Muscle of arm (tissue), 12 donors: ENCODE data around the gene GLOD4. TPM values are rescaled to one million over a fixed set of nuclear protein-coding genes. Genes with fewer than 3 reads are reported as not detected.
"Not testable (repeated sequence)": the region's sequence is repeated elsewhere in the genome, so short reads cannot be mapped to it uniquely, and the experiment has no call there.

Experiments
- DNase-seq: peaks from one replicate; pipeline ENCODE4 v3.0.0-alpha.2; 2013
- polyA plus RNA-seq, 12 donors: library from polyadenylated mRNA; unstranded; fragments of 120-200 nt; gene quantifications; one replicate each; pipeline ENCODE4 v1.2.1, GENCODE V29; 2013; ENCODE audit not compliant: insufficient read length in 12 of 12

The GLOD4 gene
- polyA plus RNA-seq, 12 donors = 44.0 to 67.6 (median 57.7) TPM; not detected in 1

- DNase-seq = no peak
Measured at GRCh38 chr17:804541-805435, 22.7 kb upstream of the GLOD4 start.

- DNase-seq = no peak
Measured at GRCh38 chr17:802901-803881, 21.1 kb upstream of the GLOD4 start.

- no peak for DNase-seq
Measured at GRCh38 chr17:802481-802880, 20.4 kb upstream of the GLOD4 start.

GRCh38 chr17:801660-802059, 19.6 kb upstream of the GLOD4 start:
- no peak for DNase-seq

GRCh38 chr17:800446-801242, 18.6 kb upstream of the GLOD4 start:
- no peak for DNase-seq

- no peak for DNase-seq
Measured at GRCh38 chr17:799261-799660, 17.2 kb upstream of the GLOD4 start.

- no peak for DNase-seq
Measured at GRCh38 chr17:798246-798645, 16.2 kb upstream of the GLOD4 start.

GRCh38 chr17:797236-797840, 15.3 kb upstream of the GLOD4 start:
- no peak for DNase-seq

- no peak for DNase-seq
Measured at GRCh38 chr17:796609-797008, 14.5 kb upstream of the GLOD4 start.

- DNase-seq = no peak
Measured at GRCh38 chr17:795721-796120, 13.6 kb upstream of the GLOD4 start.

- DNase-seq = no peak
Measured at GRCh38 chr17:795276-795675, 13.2 kb upstream of the GLOD4 start.

GRCh38 chr17:794876-795275, 12.8 kb upstream of the GLOD4 start:
- DNase-seq = peak; percentile 90

GRCh38 chr17:792277-792676, 10.2 kb upstream of the GLOD4 start:
- no peak for DNase-seq

GRCh38 chr17:791829-792228, 9.7 kb upstream of the GLOD4 start:
- no peak for DNase-seq

GRCh38 chr17:790874-791247, 8.8 kb upstream of the GLOD4 start:
- not testable (repeated sequence) for DNase-seq

GRCh38 chr17:789931-790873, 8.1 kb upstream of the GLOD4 start:
- DNase-seq = not testable (repeated sequence)

GRCh38 chr17:789160-789840, 7.2 kb upstream of the GLOD4 start:
- DNase-seq = no peak

GRCh38 chr17:788551-788950, 6.5 kb upstream of the GLOD4 start:
- DNase-seq = no peak

GRCh38 chr17:787641-788221, 5.7 kb upstream of the GLOD4 start:
- DNase-seq = no peak
